MM.1S (cell line): ENCODE results near the gene FOXD4L6.
"Not testable (repeated sequence)": the region's sequence is repeated elsewhere in the genome, so short reads cannot be mapped to it uniquely, and the experiment has no call there.

Experiments
- EZH2phosphoT487 ChIP-seq: fragments of 300-600 bp; sonication (generic); IDR thresholded peaks from 2 replicates; pipeline ENCODE4 v1.6.1; 2018; ENCODE audit warnings: antibody characterized with exemption, low read length
- TF ChIP-seq, protein P1 (sequence below): fragments of 300-600 bp; sonication (generic); IDR thresholded peaks from 2 replicates; pipeline ENCODE4 v1.5.1; 2016; ENCODE audit warnings: antibody characterized with exemption, low read length, mixed read lengths

DNA sequence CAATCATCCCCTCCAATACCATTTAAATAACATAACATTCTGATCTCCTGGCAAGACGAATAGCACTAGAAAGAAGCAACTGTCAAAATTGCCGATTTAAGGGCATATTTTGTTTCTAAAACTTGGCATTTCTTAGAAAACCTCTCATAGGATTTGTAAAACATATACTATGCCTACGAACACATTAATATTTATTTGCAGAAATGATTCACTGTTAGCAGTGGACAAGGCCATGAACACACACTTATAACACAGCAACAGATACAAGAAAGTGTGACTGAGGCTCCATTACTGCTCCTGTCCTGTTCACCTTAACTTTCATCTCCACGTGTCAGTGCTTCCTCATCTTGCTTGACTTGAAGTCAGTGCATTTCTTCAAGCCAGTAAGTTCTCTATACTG lies 46.1 kb downstream of the FOXD4L6 start:
- TF ChIP-seq, protein P1, sequence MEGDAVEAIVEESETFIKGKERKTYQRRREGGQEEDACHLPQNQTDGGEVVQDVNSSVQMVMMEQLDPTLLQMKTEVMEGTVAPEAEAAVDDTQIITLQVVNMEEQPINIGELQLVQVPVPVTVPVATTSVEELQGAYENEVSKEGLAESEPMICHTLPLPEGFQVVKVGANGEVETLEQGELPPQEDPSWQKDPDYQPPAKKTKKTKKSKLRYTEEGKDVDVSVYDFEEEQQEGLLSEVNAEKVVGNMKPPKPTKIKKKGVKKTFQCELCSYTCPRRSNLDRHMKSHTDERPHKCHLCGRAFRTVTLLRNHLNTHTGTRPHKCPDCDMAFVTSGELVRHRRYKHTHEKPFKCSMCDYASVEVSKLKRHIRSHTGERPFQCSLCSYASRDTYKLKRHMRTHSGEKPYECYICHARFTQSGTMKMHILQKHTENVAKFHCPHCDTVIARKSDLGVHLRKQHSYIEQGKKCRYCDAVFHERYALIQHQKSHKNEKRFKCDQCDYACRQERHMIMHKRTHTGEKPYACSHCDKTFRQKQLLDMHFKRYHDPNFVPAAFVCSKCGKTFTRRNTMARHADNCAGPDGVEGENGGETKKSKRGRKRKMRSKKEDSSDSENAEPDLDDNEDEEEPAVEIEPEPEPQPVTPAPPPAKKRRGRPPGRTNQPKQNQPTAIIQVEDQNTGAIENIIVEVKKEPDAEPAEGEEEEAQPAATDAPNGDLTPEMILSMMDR, result not testable (repeated sequence)
- TF ChIP-seq EZH2phosphoT487, result not testable (repeated sequence)
